HepG2 (cell line): ENCODE results near the gene NID2. TPM values are rescaled to one million over a fixed set of nuclear protein-coding genes. Genes with fewer than 3 reads are reported as not detected.

Experiments used
- ATAC-seq: fragments of 200-7000 bp; cut with Tn5 transposase; 3 replicates; pipeline ENCODE4 v1.9.1; 2020; ENCODE audit warnings: mild to moderate bottlenecking, moderate library complexity
- BruUV-seq: library from RNA; stranded (reverse); fragments of 400-500 nt; replicated peaks from 2 replicates; lab custom pipeline; 2021; lab: Mats Ljungman, UMichigan
- CTCF ChIA-PET: fragments of 300-600 bp; formaldehyde crosslinking; extraction: SDS; loops from one replicate; lab custom pipeline; 2021; ENCODE audit warnings: low total read pairs, inconsistent platforms, low intra/inter-chr PET ratio; lab: Yijun Ruan, JAX
- POLR2A ChIA-PET: fragments of 350-600 bp; sonication (Branson Sonifier 250); formaldehyde crosslinking; loops from one replicate; lab custom pipeline; 2020; ENCODE audit warnings: antibody characterized with exemption, inconsistent platforms; lab: Yijun Ruan, JAX
- DNase-seq: peaks from one replicate; pipeline ENCODE4 v3.0.0-alpha.2; 2015; ENCODE audit warnings: low spot score
- FAIRE-seq: peaks from 3 replicates; lab custom pipeline; 2011; peaks lifted over from hg19 to GRCh38; lab: Jason Lieb, UNC
- H2AFZ ChIP-seq: one replicate; pipeline ENCODE4 v1.6.1; 2011; ENCODE audit warnings: low read length, inconsistent platforms
- H3K27ac ChIP-seq: fragments of 300-600 bp; 3 replicates; pipeline ENCODE4 v1.8.0; 2011; ENCODE audit warnings: mixed run types, mild to moderate bottlenecking, mixed read lengths, low read length, inconsistent platforms; ENCODE audit not compliant: insufficient read depth; ENCODE audit errors: extremely low read length
- H3K27me3 ChIP-seq, 2 experiments: fragments of 200-600 bp in 1 of 2; 2 replicates in 1 of 2; 3 replicates in 1 of 2; pipeline versions ENCODE4 v1.6.0 to v1.8.0; 2011; ENCODE audit warnings: low read length in 2 of 2, mild to moderate bottlenecking in 2 of 2, moderate library complexity in 2 of 2, inconsistent platforms in 1 of 2; ENCODE audit not compliant: insufficient read depth in 2 of 2, control insufficient read depth in 1 of 2
- H3K36me3 ChIP-seq, 2 experiments: fragments of 200-600 bp in 1 of 2; replicated peaks in 1 of 2; 2 replicates in 1 of 2; 3 replicates in 1 of 2; pipeline versions ENCODE4 v1.5.1 to v1.8.0; 2011; ENCODE audit warnings: low read length in 2 of 2, inconsistent platforms in 1 of 2; ENCODE audit not compliant: insufficient read depth in 2 of 2, control insufficient read depth in 1 of 2
- H3K4me1 ChIP-seq: 2 replicates; pipeline ENCODE4 v1.5.1; 2012; ENCODE audit warnings: low read length, inconsistent platforms; ENCODE audit not compliant: insufficient read depth
- H3K4me2 ChIP-seq: 2 replicates; pipeline ENCODE4 v1.6.0; 2011; ENCODE audit warnings: low read depth, low read length, inconsistent platforms
- H3K4me3 ChIP-seq, 3 experiments: fragments of 200-600 bp in 1 of 3; sonication (generic), shearing (Covaris generic) in 1 of 3; replicated peaks in 1 of 3; 2 replicates each; pipeline ENCODE4 v1.5.1; 2011 to 2016; ENCODE audit warnings: low read length in 3 of 3, inconsistent platforms in 2 of 3, low read depth in 2 of 3, mild to moderate bottlenecking in 2 of 3, control low read depth in 1 of 3, mixed read lengths in 1 of 3; ENCODE audit not compliant: insufficient read depth in 1 of 3
- H3K79me2 ChIP-seq: one replicate; pipeline ENCODE4 v1.6.1; 2011; ENCODE audit warnings: low read length, inconsistent platforms; ENCODE audit not compliant: insufficient read depth
- H3K9ac ChIP-seq: 2 replicates; pipeline ENCODE4 v1.6.0; 2011; ENCODE audit warnings: mild to moderate bottlenecking, low read depth, low read length, inconsistent platforms; ENCODE audit not compliant: insufficient read depth
- H3K9me3 ChIP-seq: 2 replicates; pipeline ENCODE4 v1.5.1; 2012; ENCODE audit warnings: mild to moderate bottlenecking, low read length
- H4K20me1 ChIP-seq: 2 replicates; pipeline ENCODE4 v1.6.0; 2011; ENCODE audit warnings: inconsistent platforms, mild to moderate bottlenecking, low read length, moderate library complexity; ENCODE audit not compliant: insufficient read depth
- BCL3 ChIP-seq: sonication (generic); formaldehyde crosslinking; IDR thresholded peaks from 2 replicates; pipeline ENCODE4 v1.5.1; 2020; ENCODE audit warnings: mild to moderate bottlenecking, missing genetic modification reagents, moderate library complexity
- CHCHD3 ChIP-seq: sonication (generic); formaldehyde crosslinking; IDR thresholded peaks from 2 replicates; pipeline ENCODE4 v1.8.0; 2022; ENCODE audit warnings: mild to moderate bottlenecking, missing genetic modification reagents, moderate library complexity
- CREB1 ChIP-seq, 2 experiments: fragments of 450-650 bp in 1 of 2; IDR thresholded peaks; 2 replicates each; pipeline ENCODE4 v1.6.1; 2016 to 2017; ENCODE audit warnings: control low read depth in 1 of 2, mild to moderate bottlenecking in 1 of 2, missing compliant biosample characterization in 1 of 2, missing genetic modification characterization in 1 of 2
- HES4 ChIP-seq: sonication (generic); formaldehyde crosslinking; IDR thresholded peaks from 2 replicates; pipeline ENCODE4 v1.9.0; 2021; ENCODE audit warnings: mild to moderate bottlenecking, missing genetic modification reagents, borderline replicate concordance
- PAF1 ChIP-seq: IDR thresholded peaks from 2 replicates; pipeline ENCODE4 v1.6.1; 2016; ENCODE audit warnings: missing genetic modification reagents, missing compliant biosample characterization
- RFXAP ChIP-seq: sonication (generic); formaldehyde crosslinking; IDR thresholded peaks from 2 replicates; pipeline ENCODE4 v1.4.0; 2020; ENCODE audit warnings: missing genetic modification reagents, borderline replicate concordance
- SOX6 ChIP-seq, 2 experiments: fragments of 450-650 bp in 1 of 2; sonication (generic) in 1 of 2; formaldehyde crosslinking in 1 of 2; IDR thresholded peaks; 2 replicates each; pipeline versions ENCODE4 v1.4.0 to v1.6.1; 2017 to 2020; ENCODE audit warnings: antibody characterized with exemption in 1 of 2, mild to moderate bottlenecking in 1 of 2, missing genetic modification reagents in 1 of 2
- SP2 ChIP-seq: sonication (generic); formaldehyde crosslinking; IDR thresholded peaks from 2 replicates; pipeline ENCODE4 v1.5.1; 2020; ENCODE audit warnings: mild to moderate bottlenecking, missing genetic modification reagents
- ZNF451 ChIP-seq: sonication (generic); formaldehyde crosslinking; IDR thresholded peaks from 2 replicates; pipeline ENCODE4 v1.5.0; 2020; ENCODE audit warnings: mild to moderate bottlenecking, missing genetic modification reagents
- ZNF558 ChIP-seq: sonication (generic); formaldehyde crosslinking; IDR thresholded peaks from 2 replicates; pipeline ENCODE4 v1.9.0; 2022; ENCODE audit warnings: mild to moderate bottlenecking, missing genetic modification reagents, borderline replicate concordance
- WGBS: methylation state at CpG from one replicate; pipeline ENCODE4 v1.1.6; 2017; ENCODE audit warnings: low lambda C conversion rate; 5-methylcytosine and 5-hydroxymethylcytosine counted together
- in situ Hi-C: cut with HindIII; loops from 2 replicates; pipeline ENCODE4 v1.10.0; 2017; ENCODE audit warnings: low pct_unique_long_range_greater_than_20kb; ENCODE audit not compliant: extremely low pct_ligation_motif_present
- intact Hi-C: fragments of 100-400 bp; cut with micrococcal nuclease; formaldehyde crosslinking; loops from one replicate; pipeline ENCODE4 v1.10.0; 2022; ENCODE audit not compliant: unreplicated experiment
- polyA plus RNA-seq, 8 experiments: library from polyadenylated mRNA; depleted of rRNA in 3 of 8; stranded (reverse) in 7 of 8; unstranded in 1 of 8; fragments of >200 nt; fragmentation: Illumina TruSeq in 4 of 8; extraction: Trizol in 4 of 8; gene quantifications; 2 replicates each; pipeline versions ENCODE4 v1.2.1 to v1.2.3, GENCODE V29; 2011 to 2016; ENCODE audit warnings: low read depth in 4 of 8, missing spikeins in 1 of 8, mixed read lengths in 1 of 8; ENCODE audit not compliant: insufficient read depth in 1 of 8
- total RNA-seq, 5 experiments: library from RNA; depleted of rRNA; stranded (reverse); fragments of >200 nt; fragmentation: Illumina TruSeq; extraction: Trizol; gene quantifications; 2 replicates each; pipeline ENCODE4 v1.2.3, GENCODE V29; 2016; ENCODE audit warnings: low read depth in 1 of 5

The NID2 gene
- total and polyA plus RNA-seq, 2 of the 13 experiments (the other 11 are each of a cell fraction or from before 2014, with no cell fraction given): 0.11 TPM; not detected in 1

DNA sequence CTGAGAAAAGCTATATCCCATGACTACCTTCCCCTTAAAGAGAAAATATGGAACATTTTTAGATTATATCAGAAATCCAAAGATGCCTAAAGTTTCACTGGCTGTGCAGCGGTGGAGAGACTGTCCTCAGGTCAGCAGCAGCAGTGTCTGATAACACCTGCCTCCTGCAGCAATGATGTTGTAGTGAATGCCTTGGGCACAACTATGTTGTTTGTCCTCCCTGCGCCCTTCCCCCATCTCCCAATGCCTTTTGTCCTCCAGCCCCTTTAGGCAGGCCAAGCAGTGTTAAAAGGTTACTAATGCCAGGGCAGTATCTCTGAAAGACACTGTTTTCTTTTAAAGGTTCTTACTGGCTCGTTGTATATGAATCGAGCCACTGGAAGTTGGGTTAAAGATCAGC, 66.3 kb downstream of the NID2 start:
- Histone ChIP-seq H3K9ac (no peak overlapping the region), H2AFZ (no peak overlapping the region), H3K4me3 (no peak overlapping the region), H3K4me2 (no peak overlapping the region), H3K27ac (no peak overlapping the region), H3K36me3 (peaks cover 21 to 83% of the 10 kb centered on the region in 2 experiments), H3K9me3 (no peaks in the 10 kb centered on the region), H3K79me2 (no peaks in the 10 kb centered on the region), H4K20me1 (no peaks in the 10 kb centered on the region), H3K4me1 (0 out of 2 replicates have a peak, but pooled peaks cover 6% of the 10 kb centered on the region), H3K27me3 (no peaks in the 10 kb centered on the region)
- BruUV-seq: no TSS peak
- 95% methylated on average over 4 of the region's 4 CpGs for WGBS
- POLR2A ChIA-PET: no interaction called here
- ATAC-seq (no peak), DNase-seq (no peak), FAIRE-seq (no peak)
- CTCF ChIA-PET: no interaction called here
- in situ Hi-C loops (no loop called here), intact Hi-C loops (loop anchor here (1.0 kb wide), 1 partner anchor 135 kb away; no protein-coding TSS in a partner anchor)
- TF ChIP-seq ZNF451 (CRISPR knock-in tag) (no peak), CHCHD3 (CRISPR knock-in tag) (no peak), BCL3 (no peak), PAF1 (CRISPR knock-in tag) (no peak), HES4 (no peak), SOX6 (IDR thresholded peaks at IDR 0.05) (no peak), SOX6 (CRISPR knock-in tag; IDR thresholded peaks at IDR 0.05) (no peak), CREB1 (IDR thresholded peaks at IDR 0.05) (no peak), CREB1 (CRISPR knock-in tag; IDR thresholded peaks at IDR 0.05) (no peak), SP2 (CRISPR knock-in tag) (no peak), ZNF558 (CRISPR knock-in tag) (no peak), RFXAP (CRISPR knock-in tag) (no peak)
